Keratinocyte (primary cell): ENCODE measurements around the gene LRRC4. TPM values are rescaled to one million over a fixed set of nuclear protein-coding genes. Genes with fewer than 3 reads are reported as not detected.

Source experiments
- DNase-seq: peaks from one replicate; pipeline ENCODE4 v3.0.0-alpha.2; 2011; ENCODE audit warnings: low read depth, missing footprints, low spot score
- FAIRE-seq: peaks from 2 replicates; lab custom pipeline; 2011; peaks lifted over from hg19 to GRCh38; lab: Jason Lieb, UNC
- H2AFZ ChIP-seq: 2 replicates; pipeline ENCODE4 v1.6.0; 2012; ENCODE audit warnings: low read length, control low read depth, inconsistent platforms; ENCODE audit not compliant: control insufficient read depth
- H3K27ac ChIP-seq: 2 replicates; pipeline ENCODE4 v1.5.1; 2011; ENCODE audit warnings: low read length; ENCODE audit not compliant: control insufficient read depth, insufficient read depth
- H3K27me3 ChIP-seq: 3 replicates; pipeline ENCODE4 v1.6.0; 2011; ENCODE audit warnings: low read length; ENCODE audit not compliant: control insufficient read depth, insufficient read depth; ENCODE audit errors: extremely low read depth
- H3K36me3 ChIP-seq, 2 experiments: 2 replicates in 1 of 2; 3 replicates in 1 of 2; pipeline ENCODE4 v1.5.1; 2011; ENCODE audit warnings: low read length in 2 of 2, mild to moderate bottlenecking in 1 of 2; ENCODE audit not compliant: control insufficient read depth in 2 of 2, insufficient read depth in 2 of 2; ENCODE audit errors: extremely low read depth in 1 of 2
- H3K4me1 ChIP-seq: 3 replicates; pipeline ENCODE4 v1.5.1; 2011; ENCODE audit warnings: low read length; ENCODE audit not compliant: control insufficient read depth, insufficient read depth; ENCODE audit errors: extremely low read depth
- H3K4me2 ChIP-seq: 3 replicates; pipeline ENCODE4 v1.6.0; 2011; ENCODE audit warnings: low read depth, low read length; ENCODE audit not compliant: control insufficient read depth, insufficient read depth; ENCODE audit errors: extremely low read depth
- H3K4me3 ChIP-seq, 3 experiments: fragments of 200-600 bp in 1 of 3; sonication (generic) in 1 of 3; 2 replicates in 2 of 3; 3 replicates in 1 of 3; pipeline ENCODE4 v1.5.1; 2011 to 2016; ENCODE audit warnings: low read length in 3 of 3, mild to moderate bottlenecking in 3 of 3, control low read depth in 2 of 3, inconsistent platforms in 1 of 3, low read depth in 1 of 3, mixed read lengths in 1 of 3, mixed run types in 1 of 3, moderate library complexity in 1 of 3; ENCODE audit not compliant: control insufficient read depth in 2 of 3, insufficient read depth in 2 of 3; ENCODE audit errors: extremely low read depth in 1 of 3
- H3K79me2 ChIP-seq: 2 replicates; pipeline ENCODE4 v1.6.0; 2012; ENCODE audit warnings: low read length; ENCODE audit not compliant: control insufficient read depth, insufficient read depth
- H3K9ac ChIP-seq: 3 replicates; pipeline ENCODE4 v1.6.0; 2011; ENCODE audit warnings: low read length; ENCODE audit not compliant: control insufficient read depth, insufficient read depth; ENCODE audit errors: extremely low read depth
- H3K9me1 ChIP-seq: 3 replicates; pipeline ENCODE4 v1.6.0; 2011; ENCODE audit warnings: low read length; ENCODE audit not compliant: control insufficient read depth, insufficient read depth; ENCODE audit errors: extremely low read depth
- H3K9me3 ChIP-seq: 2 replicates; pipeline ENCODE4 v1.5.1; 2012; ENCODE audit warnings: low read depth, low read length; ENCODE audit not compliant: control insufficient read depth
- H4K20me1 ChIP-seq: 3 replicates; pipeline ENCODE4 v1.6.0; 2011; ENCODE audit warnings: low read length; ENCODE audit not compliant: control insufficient read depth, insufficient read depth; ENCODE audit errors: extremely low read depth
- CTCF ChIP-seq, 3 experiments: IDR thresholded peaks in 1 of 3; conservative IDR thresholded peaks in 1 of 3; optimal IDR thresholded peaks in 1 of 3; 2 replicates in 2 of 3; 3 replicates in 1 of 3; pipeline versions ENCODE3 to v1.5.1; 2011; ENCODE audit warnings: low read length in 3 of 3, mild to moderate bottlenecking in 3 of 3, moderate library complexity in 2 of 3, control low read depth in 1 of 3, inconsistent platforms in 1 of 3; ENCODE audit not compliant: insufficient read depth in 2 of 3; ENCODE audit errors: extremely low read depth in 1 of 3
- EZH2 ChIP-seq: IDR thresholded peaks from one replicate; pipeline ENCODE4 v1.6.1; 2012; ENCODE audit warnings: inconsistent platforms, mild to moderate bottlenecking, low read length, moderate library complexity
- dilution Hi-C: fragments of 300-500 bp; cut with MboI; formaldehyde crosslinking; loops from one replicate; pipeline ENCODE4 v1.7.0; 2020; ENCODE audit warnings: low sequenced_read_pairs; ENCODE audit not compliant: extremely low pct_ligation_motif_present
- polyA minus RNA-seq, 3 experiments: library from RNA; depleted of rRNA, polyadenylated mRNA; stranded (reverse); fragments of >200 nt; gene quantifications; 1 replicate in 1 of 3; 2 replicates in 1 of 3; 3 replicates in 1 of 3; pipeline ENCODE4 v1.2.3, GENCODE V29; 2011
- polyA plus RNA-seq, 5 experiments: library from polyadenylated mRNA; depleted of rRNA in 3 of 5; stranded (reverse) in 3 of 5; stranded (forward) in 1 of 5; unstranded in 1 of 5; fragments of >200 nt; gene quantifications; 1 replicate in 1 of 5; 2 replicates in 3 of 5; 3 replicates in 1 of 5; pipeline versions ENCODE4 v1.2.1 to v1.2.3, GENCODE V29; 2011 to 2012; ENCODE audit warnings: missing spikeins in 2 of 5, low read depth in 1 of 5, low replicate concordance in 1 of 5

The LRRC4 gene
- polyA plus RNA-seq (0.01 to 0.09 TPM (median 0.07 TPM) in 3 replicates), polyA minus RNA-seq (0.03 to 0.40 TPM (median 0.20 TPM) in 3 replicates)
- polyA plus RNA-seq (2011; ENCODE audit: low read depth) = not detected
- 0.03 and 0.04 TPM in 2 replicates for polyA plus RNA-seq (2011; cell fraction: cytosol; rRNA removed)
- 0.08 and 0.13 TPM in 2 replicates for polyA plus RNA-seq (2011; cell fraction: nucleus; rRNA removed)
- polyA plus RNA-seq (2012; ENCODE audit: low replicate concordance) = 0.05 and 0.27 TPM in 2 replicates
- not detected for polyA minus RNA-seq (2011; cell fraction: cytosol; rRNA and poly(A)+ RNA removed)
- not detected in 2 replicates for polyA minus RNA-seq (2011; cell fraction: nucleus; rRNA and poly(A)+ RNA removed)

- no peaks in the 10 kb centered on the region for H3K27me3 ChIP-seq
- no peak for DNase-seq
- peaks cover 4% of the 10 kb centered on the region for H3K4me1 ChIP-seq
Measured at GRCh38 chr7:128030654-128031611, at the start of gene LRRC4. TSS of gene LRRC4 (minus strand) at chr7:128031437. CDS start at chr7:128030640, 797 bp downstream.

GRCh38 chr7:128080169-128080568 is 48.9 kb upstream of the LRRC4 start:
- dilution Hi-C loops = no loop called here
- Histone ChIP-seq H2AFZ (no peak overlapping the region), H3K9me1 (no peaks in the 10 kb centered on the region), H3K9ac (no peak overlapping the region), H3K27ac (no peak overlapping the region), H3K36me3 (peaks cover 34 to 49% of the 10 kb centered on the region in 2 experiments), H3K9me3 (no peaks in the 10 kb centered on the region), H3K4me3 (no peak overlapping the region), H3K79me2 (no peaks in the 10 kb centered on the region), H4K20me1 (no peaks in the 10 kb centered on the region), H3K27me3 (no peaks in the 10 kb centered on the region), H3K4me1 (no peaks in the 10 kb centered on the region), H3K4me2 (no peak overlapping the region)
- no peak for TF ChIP-seq CTCF (optimal IDR thresholded peaks at IDR 0.05 in 1 of 3, IDR thresholded peaks at IDR 0.05 in 1 of 3, conservative IDR thresholded peaks at IDR 0.05 in 1 of 3; ENCODE audit: extremely low read depth in 1 of 3, insufficient read depth in 2 of 3, low read length in 3 of 3)
- no peak for TF ChIP-seq EZH2
- FAIRE-seq (no peak), DNase-seq (no peak)

More at GRCh38 chr7:128030654-128031611, at the start of gene LRRC4:
- TF ChIP-seq EZH2 (no peak), CTCF (optimal IDR thresholded peaks at IDR 0.05 in 1 of 3, IDR thresholded peaks at IDR 0.05 in 1 of 3, conservative IDR thresholded peaks at IDR 0.05 in 1 of 3; ENCODE audit: extremely low read depth in 1 of 3, insufficient read depth in 2 of 3, low read length in 3 of 3) (peak in 1 of 3 experiments; percentile 7)
- peaks cover 12% of the 10 kb centered on the region for H4K20me1 ChIP-seq
- FAIRE-seq = no peak
- H3K79me2 ChIP-seq = peaks cover 5% of the 10 kb centered on the region
- peaks cover 7 to 8% of the 10 kb centered on the region in 2 experiments for H3K36me3 ChIP-seq
- H3K4me2 ChIP-seq = peak within 1 kb of the TSS; percentile 69
- dilution Hi-C loops = no loop called here
- no peaks in the 10 kb centered on the region for H3K9me1 ChIP-seq
- H3K4me3 ChIP-seq = peak within 1 kb of the TSS in 2 of 3 experiments; percentile 9 to 43
- no peak within 1 kb of the TSS for H2AFZ ChIP-seq
- no peaks in the 10 kb centered on the region for H3K9me3 ChIP-seq
- peak within 1 kb of the TSS; percentile 49 for H3K9ac ChIP-seq
- no peak within 1 kb of the TSS for H3K27ac ChIP-seq
